ENCODE measurements around the gene ARFIP1.
"Not testable (repeated sequence)": the region's sequence is repeated elsewhere in the genome, so short reads cannot be mapped to it uniquely, and the experiment has no call there.

Gene ARFIP1

DNA sequence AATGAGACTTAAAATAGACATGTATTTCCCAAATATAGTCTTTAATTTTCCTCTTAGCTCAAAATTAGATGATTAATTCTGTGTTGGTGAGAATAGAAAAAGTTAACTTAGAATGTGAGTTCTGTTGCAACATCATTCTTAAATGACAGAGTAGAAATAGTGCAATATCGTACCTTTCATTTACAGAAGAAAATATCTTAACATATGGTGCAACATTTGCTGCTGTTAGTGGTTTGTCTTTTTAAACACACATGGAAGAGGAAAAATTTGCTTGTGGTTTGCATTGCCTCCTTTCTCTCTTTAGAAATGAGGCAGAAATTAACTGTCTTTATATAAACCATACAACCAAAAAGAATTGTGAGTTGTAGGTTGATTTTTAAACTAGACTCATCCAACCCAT lies 117.1 kb downstream of the ARFIP1 start:
- no peak for DNase-seq (ENCODE audit: low spot score)
- no peak for FAIRE-seq

- DNase-seq (ENCODE audit: low spot score); FAIRE-seq: not testable (repeated sequence)
Observed at GRCh38 chr4:152898133-152898532, 118.4 kb downstream of the ARFIP1 start.

GRCh38 chr4:152898606-152899005 lies 118.9 kb downstream of the ARFIP1 start:
- DNase-seq (ENCODE audit: low spot score): no peak
- no peak for FAIRE-seq

DNA sequence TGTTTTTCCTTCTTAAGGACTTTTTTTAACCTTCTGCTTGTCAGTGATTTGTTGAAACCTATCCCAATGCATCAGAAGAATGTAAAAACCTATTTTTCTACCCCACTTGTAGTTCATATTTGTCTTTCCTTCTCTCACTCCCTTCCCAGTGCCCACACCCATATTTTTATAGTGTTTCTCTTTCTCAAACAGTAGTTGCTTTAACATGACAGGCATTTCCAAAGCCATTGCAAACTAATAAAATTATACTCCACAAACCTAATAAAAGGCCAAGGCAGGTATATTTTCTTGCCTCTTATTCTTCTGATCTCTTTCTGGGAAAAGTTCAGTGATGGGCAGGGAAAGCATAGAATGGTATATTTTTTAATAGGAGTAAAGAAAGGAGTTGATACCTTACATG lies 120.6 kb downstream of the ARFIP1 start:
- DNase-seq (ENCODE audit: low spot score): no peak
- no peak for FAIRE-seq

- FAIRE-seq: no peak
- no peak for DNase-seq (ENCODE audit: low spot score)
Observed at GRCh38 chr4:152901205-152901604, 121.5 kb downstream of the ARFIP1 start.

GRCh38 chr4:152903658-152904057 lies 123.9 kb downstream of the ARFIP1 start:
- FAIRE-seq: no peak
- no peak for DNase-seq (ENCODE audit: low spot score)

DNA sequence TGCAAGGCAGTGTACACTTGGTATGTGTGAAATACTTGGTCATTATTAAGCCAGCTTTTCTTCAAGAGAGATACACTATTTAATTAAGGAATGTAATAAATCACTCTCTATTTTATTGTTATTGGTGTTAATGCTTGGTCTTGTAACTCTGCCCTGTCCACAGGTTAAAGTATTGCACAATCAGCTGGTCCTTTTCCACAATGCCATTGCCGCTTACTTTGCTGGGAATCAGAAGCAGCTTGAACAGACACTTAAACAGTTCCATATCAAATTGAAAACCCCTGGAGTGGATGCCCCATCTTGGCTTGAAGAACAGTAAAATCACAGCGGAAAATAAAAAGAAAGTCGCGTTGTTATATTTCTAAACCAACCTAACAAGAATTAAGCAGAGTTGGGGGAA lies 130.1 kb downstream of the ARFIP1 start:
- DNase-seq (ENCODE audit: low spot score) (no peak), FAIRE-seq (no peak)

DNA sequence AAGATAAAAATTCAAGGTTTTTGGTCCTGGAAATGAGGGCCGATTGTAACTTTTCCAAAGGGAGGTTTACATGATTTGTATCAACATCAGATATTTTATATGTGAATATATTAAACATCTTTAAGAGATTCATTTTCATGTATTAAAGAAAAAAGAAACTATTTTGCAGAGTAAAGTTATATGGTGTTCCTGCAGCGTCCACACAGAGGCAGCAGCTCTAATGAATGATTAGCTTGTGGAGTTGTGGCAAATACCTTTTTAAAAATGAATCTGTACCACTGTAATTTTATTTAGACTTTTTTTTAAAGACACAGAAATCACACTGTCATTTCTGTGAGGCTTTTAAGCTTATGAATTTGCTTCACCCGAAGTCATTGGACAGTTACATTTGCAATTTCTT lies 130.8 kb downstream of the ARFIP1 start:
- DNase-seq (ENCODE audit: low spot score): no peak
- no peak for FAIRE-seq

DNA sequence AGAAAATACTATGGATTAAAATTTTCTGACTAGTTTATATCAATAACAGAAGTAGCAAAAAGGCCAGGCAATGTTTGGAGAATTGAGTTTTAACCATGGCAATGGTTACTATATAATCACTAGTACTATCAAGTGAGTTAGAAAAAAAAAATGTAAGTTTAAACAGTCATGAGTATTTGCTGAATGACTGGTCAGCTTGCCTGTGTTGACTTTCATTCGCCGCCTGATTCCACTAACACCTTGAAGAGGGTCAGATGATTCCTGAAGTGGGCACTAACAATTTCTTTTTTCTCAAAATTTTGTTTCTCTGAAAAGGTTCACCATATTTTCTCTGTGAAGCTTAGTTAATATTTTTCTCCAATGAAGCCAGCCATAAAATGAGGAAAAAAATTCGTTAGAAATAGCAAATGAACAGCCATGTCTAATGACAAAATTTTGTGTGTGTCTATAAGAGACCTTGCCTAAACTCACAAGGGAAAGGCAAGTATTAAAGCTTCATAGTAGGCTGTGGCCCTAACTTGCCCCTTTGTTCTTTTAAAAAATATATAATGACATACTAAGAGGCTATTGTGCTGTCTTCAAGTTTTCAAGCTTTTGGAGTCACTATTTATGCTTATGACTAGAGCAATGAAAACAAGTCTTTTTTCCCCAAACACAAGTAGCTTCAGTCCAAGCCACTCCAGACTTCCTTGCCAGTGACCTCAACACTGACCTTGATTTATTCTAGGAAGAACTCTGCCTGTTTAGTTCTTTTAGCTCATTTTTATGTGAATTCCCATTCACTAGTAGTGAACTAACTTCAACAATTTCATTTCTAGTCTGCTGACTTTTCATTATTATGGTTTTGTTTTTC lies 138.0 kb downstream of the ARFIP1 start:
- DNase-seq (ENCODE audit: low spot score) (no peak), FAIRE-seq (no peak)

GRCh38 chr4:152919826-152920225 lies 140.1 kb downstream of the ARFIP1 start:
- DNase-seq (ENCODE audit: low spot score) (no peak), FAIRE-seq (no peak)

DNA sequence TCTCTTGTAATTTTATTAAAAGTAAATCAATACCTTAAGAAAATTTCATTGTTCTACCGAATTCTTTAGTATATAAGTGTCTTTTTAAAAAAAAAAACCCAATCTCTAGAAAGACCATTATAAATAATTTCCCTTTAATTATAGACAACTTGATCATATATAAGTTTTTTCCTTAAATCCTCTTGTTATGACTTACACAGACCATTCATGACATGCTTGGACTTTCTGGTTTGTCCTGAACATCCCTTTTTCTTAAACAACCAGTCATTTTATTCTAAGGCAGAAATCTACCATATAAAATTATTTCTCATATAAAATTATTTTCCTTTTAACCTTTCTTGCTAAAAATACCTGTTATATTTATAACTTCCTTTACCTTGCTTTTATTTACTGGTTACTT lies 141.0 kb downstream of the ARFIP1 start:
- FAIRE-seq: no peak
- DNase-seq (ENCODE audit: low spot score): peak; percentile 21

- FAIRE-seq: no peak
- DNase-seq (ENCODE audit: low spot score): no peak
Observed at GRCh38 chr4:152921284-152921683, 141.5 kb downstream of the ARFIP1 start.

GRCh38 chr4:152925851-152926250 lies 146.1 kb downstream of the ARFIP1 start:
- DNase-seq (ENCODE audit: low spot score) (no peak), FAIRE-seq (no peak)

DNA sequence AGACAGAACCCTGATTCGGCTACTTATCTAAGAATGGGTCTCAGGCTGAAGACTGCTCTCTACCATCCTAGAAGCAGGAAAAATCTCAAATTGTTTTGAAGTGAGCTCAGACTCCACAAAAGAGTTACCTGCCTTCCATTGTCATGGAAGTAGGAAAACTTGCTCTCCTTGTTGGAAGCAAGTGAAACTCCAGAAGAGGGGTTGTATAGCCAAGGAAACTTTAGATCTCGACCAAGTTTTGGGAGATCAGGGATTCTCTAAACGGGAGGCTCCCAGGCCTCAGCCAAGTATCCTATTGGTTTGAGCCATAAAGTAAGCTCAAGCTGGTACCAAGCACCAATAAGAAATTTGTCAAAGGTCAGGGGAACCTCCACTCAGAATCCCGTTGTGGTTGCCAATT lies 147.2 kb downstream of the ARFIP1 start:
- no peak for FAIRE-seq

GRCh38 chr4:152927737-152928136 lies 148.0 kb downstream of the ARFIP1 start:
- FAIRE-seq (no peak), DNase-seq (ENCODE audit: low spot score) (no peak)

More for the DNA sequence above, 147.2 kb downstream of the ARFIP1 start:
- no peak for DNase-seq (ENCODE audit: low spot score)

DNA sequence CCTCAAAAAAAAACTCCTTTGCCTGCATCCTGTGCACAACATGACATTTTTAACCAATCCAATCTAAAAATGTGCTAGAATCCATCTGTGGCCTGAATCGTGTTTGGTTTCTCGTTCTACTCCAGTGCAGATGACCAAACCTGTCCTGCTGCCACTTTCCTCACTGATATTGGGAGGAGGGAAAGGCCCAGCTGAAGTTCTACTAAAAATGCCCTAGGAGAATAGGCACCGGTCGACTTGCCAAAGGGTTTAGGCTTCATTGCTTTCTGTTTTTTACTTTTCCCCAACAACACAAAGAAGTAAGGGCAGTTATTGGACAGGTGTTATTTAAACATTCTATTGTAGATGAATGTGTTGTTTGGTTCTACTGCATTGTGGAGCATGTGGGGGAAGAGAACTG lies 148.5 kb downstream of the ARFIP1 start:
- FAIRE-seq: no peak

DNA sequence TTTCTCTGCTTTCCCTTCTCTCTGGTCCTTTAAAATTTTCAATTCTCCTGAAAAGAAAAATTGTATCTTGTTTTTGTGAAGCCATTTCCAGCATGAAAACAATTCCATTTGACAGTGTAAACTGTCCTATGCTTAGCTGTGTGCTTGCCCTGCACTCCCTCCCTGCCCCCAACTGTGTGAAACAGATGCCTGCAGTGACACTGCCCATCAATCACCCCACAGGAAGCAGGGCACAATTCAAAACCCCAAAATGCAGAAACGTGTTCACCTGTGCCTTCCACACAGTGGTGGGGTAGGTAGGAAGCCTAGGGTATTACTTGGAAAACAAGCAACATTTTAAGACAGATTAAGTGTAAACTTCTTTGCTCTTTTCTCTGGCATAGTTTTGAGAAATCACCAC lies 150.1 kb downstream of the ARFIP1 start:
- FAIRE-seq (no peak), DNase-seq (ENCODE audit: low spot score) (no peak)

More for the DNA sequence above, 148.5 kb downstream of the ARFIP1 start:
- no peak for DNase-seq (ENCODE audit: low spot score)

- no peak for DNase-seq (ENCODE audit: low spot score)
- FAIRE-seq: no peak
Observed at GRCh38 chr4:152935143-152935542, 155.4 kb downstream of the ARFIP1 start.

GRCh38 chr4:152935631-152936445 lies 156.1 kb downstream of the ARFIP1 start, which contains the start of gene FHDC1:
TSS of gene FHDC1 (plus strand) at chr4:152936323. CDS start at chr4:152943058, 6,735 bp downstream.
- no peak for FAIRE-seq
- DNase-seq (ENCODE audit: low spot score): no peak

DNA sequence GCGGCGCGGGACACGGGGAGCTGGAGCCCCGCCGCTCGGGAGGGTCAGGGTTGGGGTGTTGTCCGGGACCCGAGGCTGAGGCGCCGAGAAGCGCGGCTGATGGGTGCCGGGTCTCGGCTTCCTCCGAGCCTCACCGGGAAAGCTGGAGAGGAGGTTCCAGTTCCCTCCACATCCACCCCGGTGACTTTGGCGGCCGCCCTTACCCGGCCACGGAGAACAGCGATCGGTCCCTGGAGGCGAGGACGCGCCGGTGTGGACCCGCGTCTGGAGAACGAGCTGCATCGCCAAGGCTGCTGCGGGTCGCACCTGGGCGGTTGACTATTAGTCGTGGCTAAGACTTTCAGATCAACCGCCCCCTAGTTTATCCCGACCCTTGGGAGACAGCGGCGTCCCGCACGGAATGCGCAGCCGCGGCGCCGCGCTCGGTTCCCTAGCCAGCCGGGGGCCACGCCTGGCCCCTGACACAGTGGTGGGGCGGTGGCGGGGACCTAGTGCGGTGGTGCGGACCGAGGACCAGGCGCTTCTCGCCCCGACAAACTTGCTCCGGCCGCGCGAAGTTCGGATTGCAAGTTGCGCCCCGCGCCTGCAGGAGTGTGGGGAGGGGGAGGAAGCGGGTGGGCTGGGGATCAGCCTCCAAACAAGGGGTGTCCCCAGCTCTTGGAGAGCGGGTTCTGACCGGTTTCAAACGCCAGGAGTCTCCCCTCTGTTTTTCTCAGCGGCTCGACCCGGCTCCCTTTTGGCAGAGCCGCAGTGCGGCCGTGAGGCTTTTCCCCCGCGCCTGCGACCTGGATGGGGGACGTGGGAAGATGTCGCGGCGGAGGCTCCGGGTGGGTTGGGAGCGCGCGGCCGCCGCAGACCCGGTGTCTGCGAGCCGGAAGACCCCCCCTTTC lies 156.9 kb downstream of the ARFIP1 start:
- FAIRE-seq (no peak), DNase-seq (ENCODE audit: low spot score) (no peak)
